CD4-positive, alpha-beta T cell (primary cell): ENCODE measurements around the gene MAP4K5. TPM values are rescaled to one million over a fixed set of nuclear protein-coding genes. Genes with fewer than 3 reads are reported as not detected.

ENCODE experiments used
- ATAC-seq: fragments of 200-7000 bp; cut with Tn5 transposase; one replicate; pipeline ENCODE4 v1.10.0; 2022; ENCODE audit warnings: mild to moderate bottlenecking; ENCODE audit not compliant: poor library complexity
- CTCF ChIA-PET: fragments of 350-600 bp; sonication (Branson Sonifier 250); formaldehyde crosslinking; loops from one replicate; lab custom pipeline; 2021; ENCODE audit warnings: antibody characterized with exemption, inconsistent platforms; lab: Charles Lee
- POLR2A ChIA-PET: fragments of 350-600 bp; sonication (Branson Sonifier 250); formaldehyde crosslinking; loops from one replicate; lab custom pipeline; 2021; ENCODE audit warnings: antibody characterized with exemption, inconsistent platforms; lab: Charles Lee
- DNase-seq, 14 experiments: peaks; one replicate each; pipeline ENCODE4 v3.0.0-alpha.2; 2013 to 2020; ENCODE audit warnings: mixed read lengths in 2 of 14
- H3K27ac ChIP-seq, 2 donors: one replicate each; pipeline versions ENCODE4 v1.5.1 to v1.7.0; 2013; ENCODE audit warnings: low read length in 2 of 2, low read depth in 1 of 2, mild to moderate bottlenecking in 1 of 2
- H3K27me3 ChIP-seq, 2 experiments: 1 replicate in 1 of 2; 2 replicates in 1 of 2; pipeline versions ENCODE4 v1.6.1 to v1.7.0; 2013; ENCODE audit warnings: low read length in 2 of 2, control low read depth in 1 of 2, mild to moderate bottlenecking in 1 of 2, moderate library complexity in 1 of 2; ENCODE audit not compliant: insufficient read depth in 2 of 2, control insufficient read depth in 1 of 2
- H3K36me3 ChIP-seq: one replicate; pipeline ENCODE4 v1.6.1; 2013; ENCODE audit warnings: low read length, control low read depth; ENCODE audit not compliant: insufficient read depth
- H3K4me1 ChIP-seq: one replicate; pipeline ENCODE4 v1.6.1; 2013; ENCODE audit warnings: low read length, control low read depth; ENCODE audit not compliant: insufficient read depth
- H3K4me3 ChIP-seq: one replicate; pipeline ENCODE4 v1.5.1; 2013; ENCODE audit warnings: mild to moderate bottlenecking, low read length, moderate library complexity
- H3K9me3 ChIP-seq, 2 experiments: 1 replicate in 1 of 2; 2 replicates in 1 of 2; pipeline versions ENCODE4 v1.6.1 to v1.7.0; 2013; ENCODE audit warnings: low read length in 2 of 2, mild to moderate bottlenecking in 2 of 2, control low read depth in 1 of 2, moderate library complexity in 1 of 2; ENCODE audit not compliant: control insufficient read depth in 1 of 2, insufficient read depth in 1 of 2
- H3K27ac Mint-ChIP-seq: one replicate; pipeline ENCODE4 v1.8.0; 2020; ENCODE audit warnings: mixed read lengths
- H3K27me3 Mint-ChIP-seq: one replicate; pipeline ENCODE4 v1.8.0; 2021; ENCODE audit warnings: mixed read lengths
- H3K36me3 Mint-ChIP-seq: one replicate; pipeline ENCODE4 v1.8.0; 2021; ENCODE audit warnings: low read depth, mixed read lengths
- H3K4me1 Mint-ChIP-seq: one replicate; pipeline ENCODE4 v1.8.0; 2021; ENCODE audit warnings: low read depth, mixed read lengths
- H3K4me3 Mint-ChIP-seq: one replicate; pipeline ENCODE4 v1.8.0; 2020; ENCODE audit warnings: mild to moderate bottlenecking, mixed read lengths
- H3K9me3 Mint-ChIP-seq: one replicate; pipeline ENCODE4 v1.8.0; 2020; ENCODE audit warnings: mixed read lengths
- CTCF ChIP-seq: fragments of 200-600 bp; IDR thresholded peaks from one replicate; pipeline ENCODE4 v1.8.0; 2022; ENCODE audit warnings: antibody characterized with exemption, mild to moderate bottlenecking
- intact Hi-C, 2 experiments: fragments of 100-400 bp; cut with DNase I in 1 of 2; cut with micrococcal nuclease in 1 of 2; formaldehyde crosslinking; loops; one replicate each; pipeline versions ENCODE4 v1.15.1 to v1.9.0; 2023 to 2025; cut with DNase I, micrococcal nuclease
- total RNA-seq, 174 experiments: library from RNA in 2 of 174; stranded (reverse) in 2 of 174; gene quantifications; one replicate each; pipeline ENCODE4 v1.2.3 and lab custom pipeline; 2021 to 2026

MAP4K5 gene
- total RNA-seq, 2 experiments from 2014 or later, result 32.4 to 34.5 TPM

DNA sequence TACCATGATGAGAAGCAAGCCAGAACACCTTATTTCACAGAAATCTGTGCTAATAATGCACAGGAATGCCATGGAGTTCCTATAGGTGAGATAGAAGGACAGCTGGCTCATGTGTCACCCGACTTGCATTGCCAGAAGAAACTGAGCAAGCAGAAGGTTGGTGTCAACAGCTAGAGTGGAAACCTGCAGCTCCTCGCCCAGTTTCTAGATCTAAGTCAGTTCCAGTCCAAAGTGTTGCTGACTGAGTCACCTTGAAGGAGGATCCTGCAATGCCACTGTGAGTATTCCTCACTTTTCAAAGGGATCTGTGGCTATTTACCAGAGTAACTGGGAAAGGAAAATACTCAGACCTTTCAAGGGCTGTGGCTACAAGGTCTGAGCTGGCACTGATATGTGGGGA lies 152.8 kb downstream of the MAP4K5 start:
- Mint-ChIP-seq H3K36me3 (no peaks in the 10 kb centered on the region), H3K27ac (no peak overlapping the region), H3K4me3 (no peak overlapping the region), H3K4me1 (no peaks in the 10 kb centered on the region), H3K27me3 (no peaks in the 10 kb centered on the region), H3K9me3 (no peaks in the 10 kb centered on the region)
- intact Hi-C loops, result no loop called here
- no peak overlapping the region for H3K27ac ChIP-seq
- DNase-seq (no peak), ATAC-seq (no peak)
- no peak overlapping the region for H3K4me3 ChIP-seq
- CTCF ChIA-PET, result no interaction called here
- H3K9me3 ChIP-seq, result no peaks in the 10 kb centered on the region
- H3K36me3 ChIP-seq, result no peaks in the 10 kb centered on the region
- TF ChIP-seq CTCF, result no peak
- POLR2A ChIA-PET, result no interaction called here
- H3K4me1 ChIP-seq, result no peaks in the 10 kb centered on the region
- no peaks in the 10 kb centered on the region for H3K27me3 ChIP-seq

DNA sequence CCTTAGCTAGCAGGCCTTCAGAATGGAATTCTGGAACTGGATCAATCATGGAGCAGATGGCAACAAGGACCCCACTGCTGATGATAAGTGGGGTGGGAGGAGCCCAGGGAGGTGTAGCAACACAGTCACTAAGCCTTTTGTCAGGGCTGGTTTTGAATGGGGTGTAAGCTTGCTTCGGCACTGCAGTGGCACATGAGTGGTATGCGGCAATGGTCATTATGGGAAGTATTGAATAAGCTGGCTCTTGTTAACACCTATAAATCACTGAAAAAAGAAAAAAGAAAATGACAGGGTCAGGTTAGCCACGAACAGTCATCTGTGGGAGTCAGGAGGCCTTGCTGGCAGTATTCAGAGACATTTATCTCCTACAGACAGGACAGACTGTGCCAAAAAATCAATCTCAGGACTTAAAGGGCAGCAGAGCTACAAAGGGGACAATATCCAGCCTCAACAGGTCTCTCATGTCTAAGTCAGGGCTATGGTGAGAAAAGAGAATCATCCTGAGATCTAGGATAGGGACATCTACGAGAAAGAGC lies 154.8 kb downstream of the MAP4K5 start:
- Histone ChIP-seq H3K27me3 (no peaks in the 10 kb centered on the region), H3K4me1 (no peaks in the 10 kb centered on the region), H3K4me3 (no peak overlapping the region), H3K36me3 (no peaks in the 10 kb centered on the region), H3K9me3 (no peaks in the 10 kb centered on the region), H3K27ac (no peak overlapping the region)
- H3K36me3 Mint-ChIP-seq, result no peaks in the 10 kb centered on the region
- ChIA-PET CTCF (no interaction called here), POLR2A (no interaction called here)
- H3K9me3 Mint-ChIP-seq, result no peaks in the 10 kb centered on the region
- H3K4me3 Mint-ChIP-seq, result no peak overlapping the region
- DNase-seq (no peak), ATAC-seq (no peak)
- no peaks in the 10 kb centered on the region for H3K27me3 Mint-ChIP-seq
- intact Hi-C loops, result no loop called here
- H3K4me1 Mint-ChIP-seq, result no peaks in the 10 kb centered on the region
- H3K27ac Mint-ChIP-seq, result no peak overlapping the region
- no peak for TF ChIP-seq CTCF

- intact Hi-C loops, result no loop called here
- H3K27ac ChIP-seq, result no peak overlapping the region
- H3K9me3 Mint-ChIP-seq, result no peaks in the 10 kb centered on the region
Measured at GRCh38 chr14:50375760-50376159, 156.6 kb downstream of the MAP4K5 start.

More at GRCh38 chr14:50375760-50376159, 156.6 kb downstream of the MAP4K5 start:
- Histone ChIP-seq H3K9me3 (peaks cover 0 to 4% of the 10 kb centered on the region in 2 experiments), H3K27me3 (no peaks in the 10 kb centered on the region), H3K36me3 (no peaks in the 10 kb centered on the region), H3K4me3 (no peak overlapping the region), H3K4me1 (no peaks in the 10 kb centered on the region)
- H3K27ac Mint-ChIP-seq, result no peak overlapping the region
- no peak for TF ChIP-seq CTCF
- H3K27me3 Mint-ChIP-seq, result no peaks in the 10 kb centered on the region
- ATAC-seq (no peak), DNase-seq (no peak)
- no peak overlapping the region for H3K4me3 Mint-ChIP-seq
- CTCF ChIA-PET, result no interaction called here
- no peaks in the 10 kb centered on the region for H3K4me1 Mint-ChIP-seq
- POLR2A ChIA-PET, result no interaction called here
- H3K36me3 Mint-ChIP-seq, result no peaks in the 10 kb centered on the region
